Astrocyte (in vitro differentiated cells and primary cell): ENCODE results near the gene PPP2R5C. TPM values are rescaled to one million over a fixed set of nuclear protein-coding genes. Genes with fewer than 3 reads are reported as not detected.

ENCODE experiments used
- DNase-seq: peaks from one replicate; pipeline ENCODE4 v3.0.0-alpha.2; 2010; ENCODE audit warnings: low read depth
- FAIRE-seq: peaks from 2 replicates; lab custom pipeline; 2011; peaks lifted over from hg19 to GRCh38; lab: Jason Lieb, UNC
- H2AFZ ChIP-seq: 2 replicates; pipeline ENCODE4 v1.6.0; 2012; ENCODE audit warnings: low read depth, low read length, inconsistent platforms
- H3K27ac ChIP-seq: 2 replicates; pipeline ENCODE4 v1.5.1; 2011; ENCODE audit warnings: low read depth, low read length, inconsistent platforms
- H3K27me3 ChIP-seq: 2 replicates; pipeline ENCODE4 v1.6.0; 2011; ENCODE audit warnings: low read length, inconsistent platforms; ENCODE audit not compliant: insufficient read depth
- H3K36me3 ChIP-seq: 2 replicates; pipeline ENCODE4 v1.5.1; 2011; ENCODE audit warnings: low read length, inconsistent platforms; ENCODE audit not compliant: insufficient read depth
- H3K4me1 ChIP-seq: 2 replicates; pipeline ENCODE4 v1.5.1; 2011; ENCODE audit warnings: low read length, inconsistent platforms; ENCODE audit not compliant: insufficient read depth
- H3K4me2 ChIP-seq: 2 replicates; pipeline ENCODE4 v1.6.0; 2012; ENCODE audit warnings: low read length, inconsistent platforms
- H3K4me3 ChIP-seq: 2 replicates; pipeline ENCODE4 v1.5.1; 2011; ENCODE audit warnings: low read depth, mild to moderate bottlenecking, low read length, inconsistent platforms; ENCODE audit not compliant: insufficient read depth
- H3K79me2 ChIP-seq: 2 replicates; pipeline ENCODE4 v1.6.0; 2012; ENCODE audit warnings: mild to moderate bottlenecking, low read length, inconsistent platforms; ENCODE audit not compliant: insufficient read depth
- H3K9ac ChIP-seq: 2 replicates; pipeline ENCODE4 v1.6.0; 2012; ENCODE audit warnings: mild to moderate bottlenecking, low read length, inconsistent platforms
- H3K9me3 ChIP-seq: 2 replicates; pipeline ENCODE4 v1.5.1; 2012; ENCODE audit warnings: low read depth, mild to moderate bottlenecking, low read length, inconsistent platforms; ENCODE audit not compliant: insufficient read depth
- H4K20me1 ChIP-seq: 2 replicates; pipeline ENCODE4 v1.6.0; 2012; ENCODE audit warnings: low read length, inconsistent platforms; ENCODE audit not compliant: insufficient read depth
- H3K27ac Mint-ChIP-seq: one replicate; pipeline ENCODE4 v1.8.0; 2021; ENCODE audit warnings: mild to moderate bottlenecking, mixed read lengths; ENCODE audit not compliant: unreplicated experiment
- H3K27me3 Mint-ChIP-seq: one replicate; pipeline ENCODE4 v1.8.0; 2021; ENCODE audit warnings: low read depth, mixed read lengths; ENCODE audit not compliant: unreplicated experiment
- H3K36me3 Mint-ChIP-seq: one replicate; pipeline ENCODE4 v1.8.0; 2021; ENCODE audit warnings: low read depth, mixed read lengths; ENCODE audit not compliant: unreplicated experiment
- H3K4me1 Mint-ChIP-seq: one replicate; pipeline ENCODE4 v1.8.0; 2021; ENCODE audit warnings: low read depth, mixed read lengths; ENCODE audit not compliant: unreplicated experiment
- H3K4me3 Mint-ChIP-seq: one replicate; pipeline ENCODE4 v1.8.0; 2021; ENCODE audit warnings: mild to moderate bottlenecking, moderate library complexity, mixed read lengths; ENCODE audit not compliant: unreplicated experiment
- H3K9me3 Mint-ChIP-seq: one replicate; pipeline ENCODE4 v1.8.0; 2021; ENCODE audit warnings: mild to moderate bottlenecking, mixed read lengths; ENCODE audit not compliant: unreplicated experiment
- EZH2 ChIP-seq: IDR thresholded peaks from 2 replicates; pipeline ENCODE4 v1.6.1; 2012; ENCODE audit warnings: mild to moderate bottlenecking, low read length, inconsistent platforms; ENCODE audit not compliant: insufficient read depth
- total RNA-seq: library from RNA; stranded (reverse); gene quantifications from 2 replicates; pipeline ENCODE4 v1.2.1, GENCODE V29; 2021
- TF ChIP-seq, protein P1 (sequence below): IDR thresholded peaks from 2 replicates; pipeline ENCODE4 v1.5.1; 2011; ENCODE audit warnings: low read depth, mild to moderate bottlenecking, inconsistent platforms, low read length, moderate library complexity; ENCODE audit not compliant: insufficient read depth

The PPP2R5C gene
- total RNA-seq, 1 donor from 2014 or later, result 102 TPM

DNA sequence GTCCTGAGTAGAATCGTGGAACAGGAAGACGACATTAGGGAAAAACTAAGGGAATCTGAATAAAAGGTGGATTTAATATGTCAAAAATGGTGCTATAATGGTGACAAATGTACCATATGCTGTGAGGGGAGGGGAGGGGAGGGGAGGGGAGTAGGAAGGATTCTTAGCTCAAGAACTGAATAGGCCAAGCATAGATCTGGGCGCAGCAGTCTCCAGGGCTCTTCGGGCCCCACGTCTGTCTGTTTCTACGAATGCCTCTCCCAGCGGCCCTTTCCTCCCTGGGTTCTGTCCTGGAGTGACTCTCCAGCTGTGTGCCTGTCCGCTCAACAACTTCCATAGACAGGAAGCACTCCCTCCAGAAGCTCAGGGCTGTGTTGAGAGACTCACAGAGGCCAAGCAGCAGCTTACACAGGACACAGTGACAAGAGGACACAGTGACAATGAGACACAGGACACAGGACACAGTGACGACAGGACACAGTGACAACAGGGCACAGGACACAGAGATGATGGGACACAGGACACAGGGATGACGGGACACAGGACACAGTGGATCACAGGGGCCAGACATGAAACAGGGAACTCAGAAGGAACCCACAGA lies 42.4 kb upstream of the PPP2R5C start:
- H3K79me2 ChIP-seq, result no peaks in the 10 kb centered on the region
- TF ChIP-seq, protein P1, sequence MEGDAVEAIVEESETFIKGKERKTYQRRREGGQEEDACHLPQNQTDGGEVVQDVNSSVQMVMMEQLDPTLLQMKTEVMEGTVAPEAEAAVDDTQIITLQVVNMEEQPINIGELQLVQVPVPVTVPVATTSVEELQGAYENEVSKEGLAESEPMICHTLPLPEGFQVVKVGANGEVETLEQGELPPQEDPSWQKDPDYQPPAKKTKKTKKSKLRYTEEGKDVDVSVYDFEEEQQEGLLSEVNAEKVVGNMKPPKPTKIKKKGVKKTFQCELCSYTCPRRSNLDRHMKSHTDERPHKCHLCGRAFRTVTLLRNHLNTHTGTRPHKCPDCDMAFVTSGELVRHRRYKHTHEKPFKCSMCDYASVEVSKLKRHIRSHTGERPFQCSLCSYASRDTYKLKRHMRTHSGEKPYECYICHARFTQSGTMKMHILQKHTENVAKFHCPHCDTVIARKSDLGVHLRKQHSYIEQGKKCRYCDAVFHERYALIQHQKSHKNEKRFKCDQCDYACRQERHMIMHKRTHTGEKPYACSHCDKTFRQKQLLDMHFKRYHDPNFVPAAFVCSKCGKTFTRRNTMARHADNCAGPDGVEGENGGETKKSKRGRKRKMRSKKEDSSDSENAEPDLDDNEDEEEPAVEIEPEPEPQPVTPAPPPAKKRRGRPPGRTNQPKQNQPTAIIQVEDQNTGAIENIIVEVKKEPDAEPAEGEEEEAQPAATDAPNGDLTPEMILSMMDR, result no peak
- no peak for TF ChIP-seq EZH2
- no peak overlapping the region for H3K4me2 ChIP-seq
- H3K27me3 ChIP-seq, result no peaks in the 10 kb centered on the region
- no peak overlapping the region for H3K4me3 ChIP-seq
- peaks cover 10% of the 10 kb centered on the region for H3K4me1 Mint-ChIP-seq
- H2AFZ ChIP-seq, result no peak overlapping the region
- H3K9me3 ChIP-seq, result no peaks in the 10 kb centered on the region
- H3K27me3 Mint-ChIP-seq, result peaks cover 5% of the 10 kb centered on the region
- no peak overlapping the region for H3K27ac ChIP-seq
- no peaks in the 10 kb centered on the region for H4K20me1 ChIP-seq
- no peak for DNase-seq
- no peak overlapping the region for H3K4me3 Mint-ChIP-seq
- H3K4me1 ChIP-seq, result peaks cover 4% of the 10 kb centered on the region
- H3K36me3 Mint-ChIP-seq, result no peaks in the 10 kb centered on the region
- no peak for FAIRE-seq
- H3K9me3 Mint-ChIP-seq, result peaks cover 6% of the 10 kb centered on the region
- H3K27ac Mint-ChIP-seq, result no peak overlapping the region
- no peak overlapping the region for H3K9ac ChIP-seq
- H3K36me3 ChIP-seq, result no peaks in the 10 kb centered on the region

- Histone ChIP-seq H3K9me3 (no peaks in the 10 kb centered on the region), H3K79me2 (no peaks in the 10 kb centered on the region), H3K4me1 (peaks cover 4% of the 10 kb centered on the region), H4K20me1 (no peaks in the 10 kb centered on the region), H3K4me3 (no peak overlapping the region), H3K27me3 (no peaks in the 10 kb centered on the region), H2AFZ (no peak overlapping the region), H3K27ac (no peak overlapping the region), H3K36me3 (no peaks in the 10 kb centered on the region), H3K4me2 (no peak overlapping the region), H3K9ac (no peak overlapping the region)
- DNase-seq (no peak), FAIRE-seq (no peak)
- no peaks in the 10 kb centered on the region for H3K36me3 Mint-ChIP-seq
- TF ChIP-seq EZH2, result no peak
- TF ChIP-seq, protein P1, result no peak
- no peak overlapping the region for H3K27ac Mint-ChIP-seq
- H3K27me3 Mint-ChIP-seq, result peaks cover 3% of the 10 kb centered on the region
- H3K4me3 Mint-ChIP-seq, result no peak overlapping the region
- H3K4me1 Mint-ChIP-seq, result peaks cover 10% of the 10 kb centered on the region
- H3K9me3 Mint-ChIP-seq, result peaks cover 6% of the 10 kb centered on the region
Observed at GRCh38 chr14:101719708-101720107, 41.8 kb upstream of the PPP2R5C start.

DNA sequence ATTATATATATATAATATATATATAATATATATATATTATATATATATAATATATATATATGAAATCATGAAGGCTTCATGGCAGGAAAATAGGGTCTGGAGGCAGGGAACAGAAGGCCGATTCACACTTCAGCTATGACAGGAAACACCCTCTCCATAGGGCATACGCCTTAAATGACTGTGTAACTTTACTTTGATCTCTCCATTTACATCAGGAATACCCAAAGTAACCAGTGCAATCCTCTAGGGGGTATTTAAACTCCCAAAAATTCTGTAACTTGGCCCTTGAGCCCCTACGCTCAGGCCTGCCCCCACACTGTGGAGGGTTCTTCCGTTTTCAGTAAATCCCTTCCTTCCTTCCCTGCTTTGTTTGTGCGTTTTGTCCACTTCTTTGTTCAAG lies 40.4 kb upstream of the PPP2R5C start:
- Histone ChIP-seq H3K4me3 (no peak overlapping the region), H3K9ac (no peak overlapping the region), H3K36me3 (no peaks in the 10 kb centered on the region), H3K9me3 (no peaks in the 10 kb centered on the region), H3K4me1 (peaks cover 4% of the 10 kb centered on the region), H4K20me1 (no peaks in the 10 kb centered on the region), H3K27ac (no peak overlapping the region), H3K27me3 (no peaks in the 10 kb centered on the region), H3K4me2 (no peak overlapping the region), H3K79me2 (no peaks in the 10 kb centered on the region), H2AFZ (no peak overlapping the region)
- FAIRE-seq (no peak), DNase-seq (no peak)
- Mint-ChIP-seq H3K9me3 (peaks cover 4% of the 10 kb centered on the region), H3K36me3 (no peaks in the 10 kb centered on the region), H3K4me1 (peaks cover 10% of the 10 kb centered on the region), H3K27ac (no peak overlapping the region), H3K27me3 (peaks cover 3% of the 10 kb centered on the region), H3K4me3 (no peak overlapping the region)
- TF ChIP-seq EZH2, result no peak
- TF ChIP-seq, protein P1, result no peak
